Activated CD4-positive, CD25-positive, alpha-beta regulatory T cell treated with anti-CD3 and anti-CD28 coated beads, Interleukin-2, amount 50 U/mL, for 72 hours (primary cell): Measurements from ENCODE around the gene ST6GALNAC4.

Experiments
- DNase-seq: peaks from one replicate; pipeline ENCODE4 v3.0.0; 2021

The ST6GALNAC4 gene

DNA sequence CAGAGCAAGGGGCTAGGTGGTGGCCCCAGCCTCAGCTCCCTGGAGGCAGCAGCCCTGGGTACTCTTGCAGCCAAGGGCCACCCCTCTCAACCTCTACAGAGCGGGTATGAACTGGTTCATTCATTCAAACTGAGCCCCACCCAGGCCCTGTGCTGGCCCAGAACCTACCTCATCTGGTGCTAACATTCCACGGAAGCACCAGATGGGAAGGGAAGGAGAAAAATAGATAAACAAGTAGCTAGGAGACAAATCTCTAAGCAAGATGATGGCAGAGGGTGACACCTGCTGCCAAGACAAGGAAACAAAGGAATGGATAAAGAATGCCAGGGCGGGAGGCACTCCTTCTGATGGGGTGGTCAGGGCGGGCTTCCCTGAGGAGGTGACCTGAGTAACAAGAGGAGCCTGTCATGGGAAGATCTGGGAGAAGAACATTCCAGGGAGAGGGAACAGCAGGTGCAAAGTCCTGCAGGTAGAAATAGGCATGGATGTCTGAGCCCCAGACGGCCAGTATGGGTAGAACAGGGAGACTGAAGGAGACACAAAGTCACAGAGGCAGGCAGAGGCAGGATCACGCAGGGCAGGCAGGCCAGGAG lies 6.1 kb downstream of the ST6GALNAC4 start:
- DNase-seq, result no peak

DNA sequence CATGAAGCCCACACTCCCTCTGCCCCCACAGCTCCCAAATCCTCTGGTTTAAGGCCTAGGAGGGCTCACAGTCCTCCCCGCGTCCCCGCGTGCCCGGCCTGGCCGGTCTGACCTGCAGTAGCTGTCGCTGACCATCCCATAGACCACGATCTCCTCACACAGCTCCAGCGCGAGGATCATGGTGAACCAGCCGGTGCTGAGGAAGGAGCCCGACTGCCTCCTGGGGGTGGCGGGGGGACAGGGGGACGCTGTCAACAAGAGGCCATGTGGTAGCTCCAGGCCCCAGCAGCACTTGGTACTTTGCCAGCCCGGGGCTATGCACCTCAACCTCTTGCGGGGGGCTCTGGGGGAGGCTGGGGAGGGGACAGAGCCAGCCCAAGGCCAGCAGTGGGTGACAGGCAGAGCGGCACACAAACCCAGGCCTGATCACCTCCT lies 7.0 kb downstream of the ST6GALNAC4 start:
- DNase-seq, result no peak

DNA sequence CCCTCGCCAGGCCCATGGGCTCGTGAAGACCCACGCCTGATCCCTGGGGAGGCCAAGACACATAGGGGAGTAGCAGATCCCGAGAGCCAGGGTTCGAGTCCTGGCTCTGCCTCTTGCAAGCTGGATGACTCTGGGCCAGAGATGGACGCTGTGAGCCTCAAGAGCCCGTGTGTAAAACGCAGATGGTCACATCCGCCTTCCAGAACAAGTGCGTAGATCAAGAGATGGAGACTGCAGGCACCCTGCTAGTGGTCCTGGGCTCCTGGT lies 8.2 kb downstream of the ST6GALNAC4 start:
- DNase-seq, result no peak

DNA sequence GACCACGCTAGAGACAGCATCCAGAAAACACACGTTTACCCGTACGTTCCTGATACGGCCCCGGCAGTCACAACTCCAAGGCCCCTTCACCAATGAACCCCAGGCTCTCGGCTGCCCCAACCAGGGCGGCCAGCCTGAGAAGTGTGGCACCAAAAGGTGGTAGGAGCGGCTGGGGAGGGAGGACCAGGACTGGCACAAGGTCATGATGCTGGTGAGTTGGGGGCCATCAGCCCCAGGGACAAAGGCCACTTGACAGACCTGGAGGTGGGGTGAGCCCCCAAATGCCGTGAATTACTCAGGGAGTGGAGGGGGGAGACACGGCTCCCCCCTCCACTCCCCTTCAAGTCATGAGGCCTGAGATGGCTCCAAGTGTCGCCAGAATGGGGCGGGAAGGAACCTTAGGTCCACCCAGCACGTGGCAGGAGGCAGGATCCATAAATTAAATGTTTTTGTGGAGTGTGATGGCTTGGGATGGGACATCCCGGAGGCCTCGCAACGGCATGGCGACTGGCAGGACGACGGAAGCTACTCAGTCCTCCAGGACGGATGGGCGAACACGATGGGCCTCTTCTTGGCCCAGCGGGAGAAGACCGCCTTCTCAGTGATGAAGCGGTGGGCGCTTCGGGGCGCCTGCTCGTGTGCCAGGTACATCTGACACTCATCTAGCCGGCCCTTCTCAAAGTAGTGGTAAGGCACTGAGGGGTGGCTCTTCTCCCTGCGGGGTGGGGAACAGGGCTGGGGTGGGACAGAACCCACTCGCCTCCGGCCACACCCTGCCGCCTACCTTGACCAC lies 8.8 kb downstream of the ST6GALNAC4 start:
- DNase-seq, result no peak

DNA sequence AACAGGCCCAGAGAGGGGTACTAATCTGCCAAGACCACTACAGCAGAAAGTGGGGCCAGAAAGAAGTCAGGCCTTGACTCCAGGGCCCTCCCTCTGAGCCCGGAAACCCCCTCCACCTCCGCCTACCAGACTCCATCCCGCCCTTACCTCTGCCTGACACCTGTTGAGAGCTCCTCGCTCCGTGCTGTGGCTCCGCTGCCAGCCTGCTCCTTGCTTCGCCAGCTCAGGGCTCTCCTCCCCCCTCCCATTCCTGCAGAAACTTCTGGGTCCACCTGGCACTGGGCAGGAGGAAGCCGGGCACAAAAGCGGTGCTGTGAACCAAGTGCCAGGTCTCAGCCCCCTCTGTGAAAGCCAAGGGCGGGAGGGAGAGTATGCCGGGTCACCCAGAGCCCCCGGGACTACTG lies 11.1 kb downstream of the ST6GALNAC4 start:
- DNase-seq, result peak; percentile 64

DNA sequence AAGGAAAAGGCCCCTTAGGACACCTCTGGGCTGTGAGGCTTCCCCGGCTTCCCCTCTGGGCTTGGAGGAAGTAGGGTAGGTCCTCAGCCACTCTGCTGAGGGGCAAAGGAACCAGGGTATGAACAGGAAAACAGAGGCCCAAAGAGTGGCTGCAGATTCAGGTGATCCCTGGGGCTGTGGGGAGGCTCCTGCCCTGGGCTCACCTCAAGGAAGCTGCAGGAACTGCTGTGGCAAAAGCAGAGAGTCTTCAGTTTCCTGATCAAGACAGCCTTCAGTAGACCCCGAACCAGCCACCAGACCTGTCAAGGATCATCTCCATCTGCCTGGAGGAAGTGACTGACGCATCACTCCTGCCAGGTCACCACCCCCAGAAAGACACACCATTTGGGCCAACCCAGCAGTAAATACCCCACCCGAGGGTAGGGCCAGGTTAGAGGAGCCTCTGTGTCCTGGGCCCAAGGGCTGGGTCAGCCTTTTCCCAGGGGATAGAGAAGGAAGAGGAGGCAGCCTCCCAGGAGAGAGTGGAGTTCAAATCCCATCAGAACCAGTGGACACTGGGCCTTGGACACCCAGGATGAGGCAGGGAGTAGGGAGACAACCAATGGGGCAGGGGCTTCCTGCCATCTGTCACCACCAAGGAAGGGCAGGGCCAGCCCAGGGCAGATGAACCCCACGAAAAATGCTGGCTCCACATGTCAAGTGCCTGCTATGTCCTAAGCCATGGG lies 11.7 kb downstream of the ST6GALNAC4 start:
- peak; percentile 50 for DNase-seq

DNA sequence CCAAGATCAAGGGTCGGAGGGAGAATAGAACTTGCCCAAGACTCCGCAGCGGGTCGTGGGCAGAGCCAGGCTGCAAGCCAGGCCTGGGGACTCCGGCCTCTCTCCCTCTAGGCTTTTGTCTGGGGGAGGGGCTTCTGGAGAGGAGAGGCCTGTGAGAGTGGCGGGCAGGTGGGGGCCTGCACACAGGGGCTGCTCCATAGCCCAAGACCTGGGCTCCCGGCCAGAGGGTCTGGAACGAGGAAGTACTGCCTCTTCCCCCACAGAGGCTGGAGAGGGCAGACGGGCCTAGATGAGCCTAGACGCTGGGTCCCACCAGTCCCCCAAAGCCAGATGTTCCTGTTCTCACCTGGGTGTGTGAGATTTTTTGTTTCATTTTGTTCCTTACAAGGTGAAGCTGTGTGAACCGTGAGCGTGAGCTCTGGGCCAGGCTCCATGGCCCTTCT lies 12.3 kb downstream of the ST6GALNAC4 start:
- DNase-seq, result no peak

DNA sequence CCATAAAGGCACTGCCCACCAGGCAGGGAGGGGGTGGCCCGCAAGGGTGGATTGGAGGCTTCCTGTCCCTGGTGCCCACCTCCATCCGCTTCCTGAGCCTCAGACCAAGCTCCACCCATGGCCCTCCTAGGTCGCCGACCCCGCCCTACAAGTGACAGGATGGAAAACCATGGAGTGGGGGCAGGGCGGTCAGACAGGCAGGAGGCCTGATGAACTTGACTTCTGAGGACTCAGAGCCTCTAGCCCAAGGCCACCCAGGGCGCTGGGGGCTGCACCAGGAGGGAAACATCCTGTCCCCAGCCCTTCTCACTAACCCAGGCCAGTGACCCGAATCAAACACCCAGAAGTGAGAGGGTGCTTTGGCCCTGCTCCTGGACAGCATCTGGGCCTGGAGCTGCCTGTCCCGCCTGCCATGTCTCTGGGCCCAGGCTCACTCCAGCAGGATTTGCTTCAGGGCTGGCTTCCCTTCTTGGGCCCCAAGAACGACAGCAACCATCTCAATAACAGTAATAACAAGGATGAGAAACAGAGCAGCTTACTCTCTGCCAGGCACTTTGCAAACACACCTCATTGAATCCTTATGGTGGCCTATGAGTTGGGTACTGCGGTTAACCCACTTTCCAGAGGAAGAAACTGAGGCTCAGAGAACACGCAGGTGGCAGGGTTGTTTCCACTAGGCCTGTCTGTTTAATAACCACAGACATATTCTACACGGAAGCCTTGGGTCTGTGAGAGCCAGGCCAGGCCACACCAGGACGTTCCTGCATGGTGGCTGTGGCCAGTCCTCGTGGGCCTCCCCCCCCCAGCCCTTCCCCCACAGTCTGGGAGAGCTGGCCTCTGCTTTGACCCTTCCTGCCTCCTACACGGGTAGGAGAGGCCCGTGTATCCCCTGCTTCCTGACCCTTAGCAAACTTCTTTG lies 13.0 kb downstream of the ST6GALNAC4 start:
- DNase-seq, result peak; percentile 61

DNA sequence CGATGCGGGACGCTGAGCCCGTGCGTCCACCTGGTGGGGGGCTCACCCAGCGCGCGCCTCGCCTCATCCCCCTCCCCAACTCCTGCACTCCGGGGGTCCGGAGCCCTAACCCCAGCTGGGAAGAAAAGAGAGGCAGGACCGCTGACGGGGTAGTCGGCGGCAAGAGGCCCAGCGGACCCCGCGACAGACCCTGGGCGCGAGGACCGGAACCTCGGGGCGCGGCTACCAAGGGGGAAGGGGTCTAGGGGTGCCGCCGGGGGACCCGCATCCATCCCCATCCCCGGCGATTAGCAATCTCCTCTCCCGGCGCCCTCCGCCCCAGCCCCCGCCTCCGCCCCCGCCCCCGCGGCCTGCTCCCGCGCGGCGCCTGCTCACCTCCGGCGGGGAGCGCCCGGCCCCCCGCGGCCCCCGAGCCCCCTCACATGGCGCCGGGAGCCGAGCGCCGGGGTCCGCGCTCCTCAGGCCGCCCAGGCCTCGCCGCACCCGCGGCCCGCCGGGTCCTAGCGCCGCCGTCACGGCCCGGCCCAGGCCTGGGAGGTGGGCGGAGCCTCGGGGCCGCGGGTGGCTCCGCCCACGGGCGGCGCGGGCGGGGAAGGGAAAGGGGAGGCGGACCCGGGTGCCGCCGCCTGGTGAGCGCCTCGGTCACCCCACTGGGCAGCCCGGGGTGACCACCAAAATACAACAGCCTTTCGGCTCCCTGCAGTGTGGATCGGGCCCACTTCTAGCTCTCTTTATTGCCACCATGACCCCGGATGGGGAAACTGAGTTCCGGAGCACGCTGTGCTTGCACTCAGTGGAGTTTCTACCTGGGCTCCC lies 17.5 kb downstream of the ST6GALNAC4 start, which contains the start of gene ST6GALNAC6:
Gene ST6GALNAC6, minus strand, starts transcription at position 476 of the 816 bp plus-strand sequence. CDS start 1,622 bp downstream, outside the sequence.
- DNase-seq, result peak; percentile 81

DNA sequence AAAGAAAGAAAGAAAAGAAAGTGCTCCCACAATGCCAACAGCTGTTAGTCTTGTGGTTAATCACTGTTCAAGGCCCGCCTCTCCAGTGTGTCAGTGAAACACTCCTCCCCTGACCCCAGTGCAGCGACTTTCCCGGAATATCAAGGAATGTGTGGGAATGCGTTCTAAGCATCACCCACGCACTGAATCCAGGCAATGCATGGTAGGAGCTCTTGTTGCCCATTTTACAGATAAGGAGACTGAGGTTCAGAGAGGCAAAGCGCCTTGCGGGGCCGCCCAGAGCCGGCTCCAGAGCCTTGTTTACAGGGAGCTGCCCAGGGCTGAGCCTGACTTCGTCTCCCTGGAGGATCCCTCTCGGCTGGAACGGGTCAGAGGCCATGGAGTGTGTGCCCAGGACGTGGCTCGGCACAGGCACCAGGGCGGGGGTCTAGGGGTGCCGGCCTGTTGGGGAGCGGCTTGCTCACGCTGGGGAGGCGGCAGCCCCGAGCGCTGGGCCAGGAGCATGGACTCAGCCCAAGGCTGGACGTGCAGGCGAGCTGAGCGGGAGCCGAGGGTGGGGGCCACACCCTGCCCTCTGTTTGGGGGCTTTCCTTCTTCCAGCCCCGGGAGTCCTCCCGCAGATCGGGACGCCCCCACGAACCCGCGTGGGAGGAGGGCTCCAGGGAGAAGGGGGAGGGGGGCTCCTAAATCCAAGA lies 18.3 kb downstream of the ST6GALNAC4 start:
- no peak for DNase-seq

DNA sequence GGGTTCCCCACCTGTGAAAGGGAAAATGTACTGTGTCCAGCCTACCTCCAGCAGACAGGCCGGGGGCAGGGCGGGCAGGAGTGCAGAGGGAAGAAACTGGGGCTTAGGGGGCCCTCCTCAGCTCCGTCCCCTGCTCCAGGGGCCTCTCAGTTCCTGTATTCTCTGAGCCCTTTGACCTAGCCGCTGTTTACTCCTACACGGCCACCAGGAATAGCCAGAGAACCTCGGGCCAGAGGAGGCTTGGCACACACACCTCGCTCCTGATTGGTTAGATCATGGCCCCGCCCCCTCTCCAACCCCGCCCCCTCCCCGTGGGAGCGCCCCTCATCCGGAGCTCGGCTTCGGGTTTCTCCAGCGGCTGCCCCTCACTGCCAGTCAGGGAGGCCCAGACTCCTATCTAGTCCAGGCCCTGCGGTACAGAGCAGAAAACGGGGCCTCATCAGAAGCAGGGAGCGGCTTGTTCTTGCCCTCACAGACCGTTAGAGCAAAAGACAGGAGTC lies 19.6 kb downstream of the ST6GALNAC4 start:
- DNase-seq, result no peak

DNA sequence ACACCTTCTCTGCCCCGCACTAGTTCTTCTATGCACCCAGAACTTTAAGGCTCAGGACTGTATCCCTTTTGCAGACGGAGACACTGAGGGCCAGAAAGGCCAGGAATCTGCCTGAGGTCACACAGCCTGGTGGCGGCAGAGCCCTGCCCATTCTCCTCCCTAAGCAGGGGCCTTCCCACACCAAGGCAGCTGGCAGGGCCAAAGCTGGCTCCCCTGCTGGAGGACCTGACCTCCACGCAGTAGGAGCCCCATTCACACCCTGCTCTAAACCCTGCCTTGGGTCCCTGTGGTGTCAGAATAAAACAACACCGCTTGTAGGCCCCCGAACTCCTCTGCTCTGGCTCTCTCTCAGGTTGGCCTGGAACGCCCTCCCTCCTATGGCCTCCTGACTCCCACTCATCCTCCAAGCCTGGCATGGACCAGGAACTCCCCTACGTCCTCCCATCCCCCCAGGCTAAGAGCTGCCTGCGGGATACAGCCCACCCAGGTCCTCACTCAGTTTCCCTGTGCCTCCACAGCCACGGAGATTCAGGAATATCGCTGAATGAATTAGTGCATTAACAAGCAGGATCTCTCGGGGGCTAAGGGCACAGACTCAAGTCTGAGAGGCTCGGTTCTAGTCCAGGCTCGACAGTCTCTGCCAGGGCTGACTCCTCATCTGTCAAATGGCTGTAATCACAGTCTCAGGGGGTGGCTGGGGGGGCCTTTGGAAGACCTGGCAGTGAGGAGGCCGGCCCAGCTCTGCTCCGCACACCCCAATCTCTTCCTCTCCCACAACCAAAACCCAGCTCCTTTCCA lies 20.2 kb downstream of the ST6GALNAC4 start:
- DNase-seq, result no peak

DNA sequence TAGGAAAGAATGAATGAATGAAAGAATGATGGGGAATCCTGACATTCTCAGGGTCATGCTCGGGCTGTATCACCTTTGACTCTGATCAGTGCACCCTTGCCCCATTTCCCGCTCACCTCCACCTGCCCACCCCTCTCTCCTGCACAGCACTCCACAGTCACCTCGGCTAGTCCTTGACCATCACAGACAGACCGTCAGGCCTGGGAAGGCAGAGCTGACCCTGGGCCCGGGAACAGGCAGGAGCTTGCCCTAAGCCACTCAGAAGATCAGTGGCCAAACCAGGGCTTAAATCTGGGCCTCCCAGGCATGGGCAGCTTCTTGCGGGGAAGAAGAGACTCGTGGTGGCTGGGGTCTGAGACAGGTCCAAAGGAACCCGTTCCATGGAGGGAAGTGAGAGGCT lies 21.0 kb downstream of the ST6GALNAC4 start:
- DNase-seq, result no peak

DNA sequence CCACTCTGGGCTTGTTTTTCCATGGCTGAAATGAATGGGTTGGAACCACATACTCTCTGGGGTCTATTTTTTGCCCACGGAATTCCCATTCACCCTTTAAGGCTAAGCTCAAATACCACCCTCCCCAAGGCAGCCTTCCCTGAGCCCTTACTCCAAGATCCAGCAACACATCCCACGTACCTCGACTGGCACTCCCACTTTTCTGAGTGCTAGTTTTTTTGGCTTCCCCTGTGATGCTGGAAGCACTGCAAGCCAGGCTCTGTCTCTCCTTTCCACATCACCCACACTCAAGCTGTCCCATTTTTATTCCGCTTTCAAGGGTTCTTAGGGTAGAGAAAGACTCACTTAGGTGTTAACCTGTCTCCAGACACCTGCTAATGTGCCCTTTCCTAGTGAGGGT lies 23.4 kb downstream of the ST6GALNAC4 start:
- no peak for DNase-seq

DNA sequence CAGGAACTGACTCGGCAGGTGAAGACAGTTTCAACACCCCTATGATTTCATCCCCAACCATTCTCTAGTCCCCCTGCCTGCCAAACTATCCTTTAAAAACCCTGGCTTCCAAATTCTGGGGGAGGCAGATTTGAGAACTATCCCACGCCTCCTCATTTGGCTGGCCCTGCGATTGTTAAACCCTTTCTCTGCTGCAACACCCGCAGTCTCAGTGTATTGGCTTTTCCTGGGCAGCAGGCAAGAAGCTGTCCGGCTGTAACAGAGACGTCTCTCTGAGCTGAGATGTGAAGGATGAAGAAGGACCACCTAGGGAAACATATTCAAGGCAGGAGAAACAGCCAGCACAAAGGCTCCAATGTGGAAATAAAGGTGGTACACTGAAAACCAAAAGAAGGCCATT lies 24.0 kb downstream of the ST6GALNAC4 start:
- no peak for DNase-seq

DNA sequence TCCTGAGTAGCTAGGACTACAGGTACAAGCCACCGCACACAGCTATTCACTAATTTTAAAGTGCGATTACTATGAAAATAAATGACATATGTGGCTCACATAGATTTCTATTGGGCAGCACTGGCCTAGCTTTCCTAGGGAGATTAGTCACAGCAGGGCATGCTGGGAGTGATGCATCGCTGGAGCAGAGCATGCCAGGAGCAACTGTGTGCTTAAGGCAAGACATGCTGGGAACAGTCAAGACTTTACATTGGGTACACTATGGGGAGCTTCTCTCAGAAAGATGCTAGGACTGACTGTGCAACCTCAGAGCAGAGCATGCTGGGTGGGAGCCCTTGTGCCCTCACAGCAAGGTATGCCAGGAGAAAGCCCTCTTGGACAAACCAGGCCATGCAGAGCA lies 26.8 kb downstream of the ST6GALNAC4 start:
- DNase-seq, result no peak

DNA sequence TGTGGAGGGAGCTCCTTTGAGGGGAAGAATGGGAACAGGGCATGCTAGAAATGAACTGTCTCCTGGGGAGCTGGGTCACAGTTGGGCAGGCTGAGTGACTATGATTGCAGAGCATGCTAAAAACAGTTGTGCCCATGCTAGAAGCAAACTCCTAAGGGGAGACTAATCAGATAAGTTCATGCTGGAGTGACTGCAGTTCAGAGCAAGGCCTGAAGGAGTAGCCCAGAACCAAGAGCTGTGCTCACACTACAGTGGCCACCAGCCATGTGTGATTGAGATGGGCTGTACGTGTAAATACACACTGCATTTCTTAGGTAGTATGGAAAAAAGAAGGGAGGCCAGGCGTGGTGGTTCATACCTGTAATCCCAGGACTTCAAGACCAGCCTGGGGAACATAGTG lies 29.0 kb downstream of the ST6GALNAC4 start:
- DNase-seq, result no peak

DNA sequence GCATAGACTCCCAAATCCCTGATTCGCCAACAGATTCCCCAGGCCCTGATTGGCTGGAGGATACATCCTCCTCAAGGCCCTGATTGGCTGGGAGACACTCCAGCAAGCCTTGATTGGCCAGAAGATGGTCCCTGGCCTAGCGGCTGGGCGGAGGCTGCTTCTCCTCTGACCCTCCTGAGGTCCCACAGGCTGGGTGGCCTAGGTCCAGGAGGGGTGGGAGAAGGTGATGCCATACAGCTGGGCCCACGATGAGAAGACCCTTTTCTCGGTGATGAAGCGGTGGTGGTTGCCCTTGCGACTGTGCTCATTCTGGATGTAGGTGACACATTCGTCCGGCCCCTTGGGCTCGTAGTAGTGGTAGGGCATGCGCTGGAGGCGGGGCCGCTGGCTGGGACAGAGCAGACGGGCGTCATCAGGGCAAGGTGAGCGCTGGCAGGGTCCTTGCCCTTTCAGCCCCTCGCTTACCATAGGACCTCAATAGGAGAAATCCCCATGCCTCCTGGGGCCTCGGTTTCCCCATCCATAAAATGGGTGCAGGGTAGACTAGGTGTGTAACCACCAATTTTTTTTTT lies 30.4 kb downstream of the ST6GALNAC4 start:
- no peak for DNase-seq

DNA sequence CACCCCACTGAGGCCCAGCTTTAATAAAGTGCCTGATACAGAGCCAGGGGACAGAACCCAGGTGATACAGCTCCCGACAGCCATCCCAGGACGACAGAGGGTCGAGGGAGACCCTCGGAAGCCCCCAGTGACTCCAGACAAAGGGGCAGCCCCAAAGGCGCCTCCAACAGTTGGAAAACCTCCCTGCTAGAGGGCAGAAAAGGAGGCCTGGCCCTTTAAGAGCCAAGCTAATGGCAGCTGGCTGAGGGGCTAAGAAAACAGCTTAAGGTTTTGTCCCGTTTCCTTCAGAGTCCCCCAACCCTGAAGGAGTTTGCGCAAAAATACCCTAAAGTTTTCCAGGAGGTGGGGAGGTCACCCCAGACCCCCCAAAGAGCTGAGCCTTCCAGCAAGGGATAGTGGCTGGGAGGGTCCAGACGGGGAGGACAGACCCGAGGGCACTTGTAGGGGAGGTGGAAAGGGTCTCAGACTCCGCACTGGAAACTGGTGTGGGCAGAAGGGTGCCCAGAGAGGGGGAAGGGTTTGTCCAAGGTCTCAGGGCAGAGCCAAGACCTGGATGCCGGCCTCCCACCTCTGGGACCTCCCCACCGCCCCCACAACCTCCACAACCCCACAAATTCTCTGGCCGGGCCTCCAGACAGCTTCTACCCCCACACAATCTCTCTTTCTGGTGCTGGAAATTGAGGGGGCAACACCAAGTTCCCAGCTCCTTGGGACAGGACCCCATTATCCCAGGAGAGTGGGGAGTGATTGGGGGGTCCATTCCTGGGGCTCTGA lies 31.1 kb downstream of the ST6GALNAC4 start:
- DNase-seq, result no peak
